ENCODE results near the gene DNAJC17. TPM values are rescaled to one million over a fixed set of nuclear protein-coding genes. Genes with fewer than 3 reads are reported as not detected.

The DNAJC17 gene
- total RNA-seq, 1 experiment from 2014 or later, result 36.1 TPM

- no peaks in the 10 kb centered on the region for H3K9me3 ChIP-seq (ENCODE audit: control insufficient read depth in 1 of 2, insufficient read depth in 1 of 2, low read depth in 1 of 2, low read length in 2 of 2)
- H3K9ac ChIP-seq (ENCODE audit: low read length), result no peak overlapping the region
- ChIA-PET CTCF (no interaction called here), POLR2A (no interaction called here), RAD21 (ENCODE audit: low non-redundant PET in 1 of 2, low total read pairs in 2 of 2, uncharacterized antibody in 2 of 2, unreplicated experiment in 2 of 2) (no interaction called here)
- TF ChIP-seq EZH2phosphoT487 (IDR thresholded peaks at IDR 0.05; ENCODE audit: borderline replicate concordance) (no peak), SRF (IDR thresholded peaks at IDR 0.05; ENCODE audit: low read depth) (no peak), ZBTB33 (IDR thresholded peaks at IDR 0.05; ENCODE audit: extremely low read depth, insufficient replicate concordance, low read length) (no peak), CBX3 (IDR thresholded peaks at IDR 0.05; ENCODE audit: low read depth) (no peak), CTCF (IDR thresholded peaks at IDR 0.05 in 2 of 3, conservative IDR thresholded peaks at IDR 0.05 in 1 of 3; ENCODE audit: borderline replicate concordance in 1 of 3, insufficient read depth in 1 of 3, low read depth in 2 of 3, low read length in 2 of 3) (no peak), SIN3A (IDR thresholded peaks at IDR 0.05; ENCODE audit: low read depth) (no peak), YY1 (IDR thresholded peaks at IDR 0.05; ENCODE audit: extremely low read depth, insufficient replicate concordance, low read depth, low read length) (no peak), EZH2 (IDR thresholded peaks at IDR 0.05) (no peak), ATF3 (IDR thresholded peaks at IDR 0.05) (no peak), REST (IDR thresholded peaks at IDR 0.05; ENCODE audit: low read depth) (no peak)
- no peak overlapping the region for H3K4me3 ChIP-seq (replicated peaks in 1 of 2; ENCODE audit: low read depth in 1 of 2, low read length in 2 of 2)
- H3K27me3 ChIP-seq (ENCODE audit: insufficient read depth, low read length), result no peaks in the 10 kb centered on the region
- H3K9me2 ChIP-seq (ENCODE audit: insufficient read depth), result no peaks in the 10 kb centered on the region
- no peaks in the 10 kb centered on the region for H4K20me1 ChIP-seq (ENCODE audit: insufficient read depth)
- 0 out of 2 replicates have a peak, but pooled peaks cover 7% of the 10 kb centered on the region for H3K79me2 ChIP-seq (ENCODE audit: insufficient read depth, low read length)
- ATAC-seq (no peak), DNase-seq (ENCODE audit: low read depth, low spot score) (no peak)
- peaks cover 4 to 11% of the 10 kb centered on the region in 2 experiments; a peak in 3 of 4 replicates for H3K4me1 ChIP-seq (ENCODE audit: control insufficient read depth in 1 of 2, insufficient read depth in 2 of 2, low read length in 2 of 2)
- no TSS peak for BruUV-seq (replicated peaks)
- H3K27ac ChIP-seq (ENCODE audit: low read depth, low read length), result no peak overlapping the region
- no peak overlapping the region for H2AFZ ChIP-seq (ENCODE audit: low read depth, low read length, poor library complexity, severe bottlenecking)
- H3K36me3 ChIP-seq (ENCODE audit: control insufficient read depth in 1 of 2, insufficient read depth in 2 of 2, low read length in 2 of 2), result peaks cover 8 to 28% of the 10 kb centered on the region in 2 experiments
- intact Hi-C loops (cut with micrococcal nuclease), result no loop called here
- H3K4me2 ChIP-seq (ENCODE audit: low read length), result no peak overlapping the region
These were observed 85.6 kb downstream of the DNAJC17 start for GRCh38 chr15:40721701-40722100.

Data from HCT116 (cell line).